Endodermal cell (in vitro differentiated cells): Measurements from ENCODE around the gene NAV2. TPM values are rescaled to one million over a fixed set of nuclear protein-coding genes. Genes with fewer than 3 reads are reported as not detected.

Experiments used
- DNase-seq: peaks from one replicate; pipeline ENCODE4 v3.0.0-alpha.2; 2017
- H3K27ac ChIP-seq: 2 replicates; pipeline ENCODE4 v1.5.1; 2013; ENCODE audit warnings: mild to moderate bottlenecking, low read depth, low read length, moderate library complexity
- H3K27me3 ChIP-seq: 2 replicates; pipeline ENCODE4 v1.6.1; 2013; ENCODE audit warnings: mild to moderate bottlenecking, low read length, moderate library complexity; ENCODE audit not compliant: insufficient read depth, control insufficient read depth, poor library complexity, severe bottlenecking
- H3K36me3 ChIP-seq: 2 replicates; pipeline ENCODE4 v1.7.0; 2013; ENCODE audit warnings: mild to moderate bottlenecking, low read length, moderate library complexity; ENCODE audit not compliant: control insufficient read depth, insufficient read depth
- H3K4me1 ChIP-seq: one replicate; pipeline ENCODE4 v1.7.0; 2013; ENCODE audit warnings: low read length; ENCODE audit not compliant: control insufficient read depth, insufficient read depth
- H3K4me3 ChIP-seq: 2 replicates; pipeline ENCODE4 v1.5.1; 2013; ENCODE audit warnings: mild to moderate bottlenecking, low read length, moderate library complexity
- H3K9ac ChIP-seq: 2 replicates; pipeline ENCODE4 v1.6.1; 2013; ENCODE audit warnings: mild to moderate bottlenecking, low read length, moderate library complexity; ENCODE audit not compliant: poor library complexity, severe bottlenecking; ENCODE audit errors: extremely low read depth
- H3K9me3 ChIP-seq: 2 replicates; pipeline ENCODE4 v1.6.1; 2013; ENCODE audit warnings: mild to moderate bottlenecking, low read length, moderate library complexity; ENCODE audit not compliant: control insufficient read depth
- H3K27ac Mint-ChIP-seq: 2 replicates; pipeline ENCODE4 v1.8.0; 2020; ENCODE audit warnings: mixed read lengths
- H3K27me3 Mint-ChIP-seq: 2 replicates; pipeline ENCODE4 v1.8.0; 2021; ENCODE audit warnings: mild to moderate bottlenecking, mixed read lengths; ENCODE audit not compliant: insufficient read depth
- H3K36me3 Mint-ChIP-seq: 2 replicates; pipeline ENCODE4 v1.8.0; 2020; ENCODE audit warnings: low read depth, mixed read lengths
- H3K4me1 Mint-ChIP-seq: 2 replicates; pipeline ENCODE4 v1.8.0; 2020; ENCODE audit warnings: mixed read lengths
- H3K4me3 Mint-ChIP-seq: 2 replicates; pipeline ENCODE4 v1.8.0; 2020; ENCODE audit warnings: mild to moderate bottlenecking, moderate library complexity, mixed read lengths
- H3K9me3 Mint-ChIP-seq: 2 replicates; pipeline ENCODE4 v1.8.0; 2020; ENCODE audit warnings: mild to moderate bottlenecking, mixed read lengths
- CTCF ChIP-seq: fragments of 200-600 bp; sonication (generic); conservative IDR thresholded peaks from 2 replicates; pipeline ENCODE4 v1.5.0; 2021; ENCODE audit warnings: antibody characterized with exemption, mild to moderate bottlenecking
- WGBS, 2 experiments: methylation state at CpG; one replicate each; pipeline versions ENCODE4 v1.1.5 to v1.1.7; 2013; ENCODE audit warnings: missing lambda C conversion rate in 2 of 2, mixed read lengths in 1 of 2; ENCODE audit not compliant: insufficient coverage in 1 of 2, insufficient read length in 1 of 2; 5-methylcytosine and 5-hydroxymethylcytosine counted together
- total RNA-seq, 2 donors: library from RNA; stranded (reverse); fragmentation: NEBNext Ultra II Directional in 1 of 2; extraction: Animal tissue kit (Norgen Biotek cat#: 25700) in 1 of 2; gene quantifications; 2 replicates in 1 of 2; 3 replicates in 1 of 2; pipeline ENCODE4 v1.2.1, GENCODE V29; 2021

Gene NAV2
- total RNA-seq, 2 donors from 2014 or later, result 37.1 to 42.4 TPM

- WGBS, 2 experiments, result 68 to 100% methylated on average over 1 to 2 of the region's 2 CpGs
- TF ChIP-seq CTCF, result no peak
Observed at GRCh38 chr11:19967787-19968186, 255.2 kb downstream of the NAV2 start.

DNA sequence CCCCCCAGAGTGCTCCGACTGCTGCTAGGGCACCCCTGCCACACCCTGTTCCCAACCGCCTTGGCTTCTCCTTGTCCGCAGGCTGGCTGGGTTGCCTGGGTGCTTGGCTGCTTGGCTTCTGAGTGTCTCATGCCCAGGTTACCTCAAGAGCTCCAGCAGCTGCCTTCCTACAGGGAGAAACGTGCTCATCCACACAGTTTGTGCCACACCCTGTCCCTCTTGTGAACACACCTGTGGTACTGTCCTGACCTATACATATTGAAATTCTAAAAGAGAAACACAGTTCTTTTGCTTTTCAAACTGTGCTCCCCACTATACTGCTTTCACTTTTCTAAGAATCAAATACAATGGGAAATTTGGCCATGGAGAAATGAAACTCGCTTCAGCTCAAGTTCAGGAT, 256.2 kb downstream of the NAV2 start:
- Mint-ChIP-seq H3K4me3 (no peak overlapping the region), H3K27ac (no peak overlapping the region), H3K4me1 (peaks cover 13% of the 10 kb centered on the region), H3K27me3 (no peaks in the 10 kb centered on the region), H3K9me3 (no peaks in the 10 kb centered on the region), H3K36me3 (no peaks in the 10 kb centered on the region)
- no peaks in the 10 kb centered on the region for H3K27me3 ChIP-seq
- no peak for TF ChIP-seq CTCF
- no peaks in the 10 kb centered on the region for H3K36me3 ChIP-seq
- H3K27ac ChIP-seq, result no peak overlapping the region
- H3K4me1 ChIP-seq, result no peaks in the 10 kb centered on the region
- WGBS, 2 experiments, result 90 to 94% methylated on average over 3 to 5 of the region's 5 CpGs
- DNase-seq, result no peak
- H3K4me3 ChIP-seq, result no peak overlapping the region
- no peak overlapping the region for H3K9ac ChIP-seq
- H3K9me3 ChIP-seq, result no peaks in the 10 kb centered on the region

More at GRCh38 chr11:19967787-19968186, 255.2 kb downstream of the NAV2 start:
- Mint-ChIP-seq H3K27me3 (no peaks in the 10 kb centered on the region), H3K9me3 (no peaks in the 10 kb centered on the region), H3K27ac (no peak overlapping the region), H3K36me3 (no peaks in the 10 kb centered on the region), H3K4me1 (peaks cover 10% of the 10 kb centered on the region), H3K4me3 (no peak overlapping the region)
- Histone ChIP-seq H3K27ac (no peak overlapping the region), H3K4me1 (no peaks in the 10 kb centered on the region), H3K4me3 (no peak overlapping the region), H3K27me3 (no peaks in the 10 kb centered on the region), H3K9ac (no peak overlapping the region), H3K36me3 (no peaks in the 10 kb centered on the region), H3K9me3 (no peaks in the 10 kb centered on the region)
- DNase-seq, result no peak

DNA sequence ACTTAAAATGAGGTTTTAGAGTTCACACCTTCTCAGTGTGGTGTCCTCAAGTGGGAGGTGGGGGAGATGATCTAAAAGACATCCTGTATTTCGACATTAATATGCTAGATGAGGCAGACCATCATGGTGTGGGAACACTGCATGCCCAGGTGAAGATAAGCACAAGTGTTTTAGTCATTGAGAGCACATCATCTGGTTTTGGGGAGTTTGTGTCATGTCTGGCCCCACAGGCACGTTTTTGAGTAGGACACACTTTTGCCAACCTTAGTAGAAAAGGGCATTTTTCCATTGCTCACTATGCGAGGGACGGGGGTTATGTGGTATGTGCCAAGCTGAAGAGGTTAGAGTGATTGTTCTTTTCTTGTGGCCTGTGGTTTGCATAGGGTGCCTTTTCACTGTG, 258.3 kb downstream of the NAV2 start:
- peaks cover 13% of the 10 kb centered on the region for H3K4me1 Mint-ChIP-seq

More for the DNA sequence above, 258.3 kb downstream of the NAV2 start:
- no peaks in the 10 kb centered on the region for H3K27me3 ChIP-seq
- no peak overlapping the region for H3K9ac ChIP-seq
- no peak overlapping the region for H3K27ac ChIP-seq
- Mint-ChIP-seq H3K4me3 (no peak overlapping the region), H3K27me3 (no peaks in the 10 kb centered on the region), H3K36me3 (no peaks in the 10 kb centered on the region), H3K9me3 (no peaks in the 10 kb centered on the region), H3K27ac (no peak overlapping the region)
- no peaks in the 10 kb centered on the region for H3K9me3 ChIP-seq
- no peaks in the 10 kb centered on the region for H3K4me1 ChIP-seq
- TF ChIP-seq CTCF, result no peak
- no peak overlapping the region for H3K4me3 ChIP-seq
- no peaks in the 10 kb centered on the region for H3K36me3 ChIP-seq
- 86 to 89% methylated on average over 2 to 4 of the region's 4 CpGs for WGBS, 2 experiments
- DNase-seq, result no peak
